ENCODE results near the gene SLX4IP.
A peak's percentile ranks its signal among the peaks of the same experiment; 100 is the strongest.
"Not testable (repeated sequence)": the region's sequence is repeated elsewhere in the genome, so short reads cannot be mapped to it uniquely, and the experiment has no call there.

SLX4IP gene

GRCh38 chr20:10580700-10581099 lies 145.6 kb downstream of the SLX4IP start:
- no peak for DNase-seq

DNA sequence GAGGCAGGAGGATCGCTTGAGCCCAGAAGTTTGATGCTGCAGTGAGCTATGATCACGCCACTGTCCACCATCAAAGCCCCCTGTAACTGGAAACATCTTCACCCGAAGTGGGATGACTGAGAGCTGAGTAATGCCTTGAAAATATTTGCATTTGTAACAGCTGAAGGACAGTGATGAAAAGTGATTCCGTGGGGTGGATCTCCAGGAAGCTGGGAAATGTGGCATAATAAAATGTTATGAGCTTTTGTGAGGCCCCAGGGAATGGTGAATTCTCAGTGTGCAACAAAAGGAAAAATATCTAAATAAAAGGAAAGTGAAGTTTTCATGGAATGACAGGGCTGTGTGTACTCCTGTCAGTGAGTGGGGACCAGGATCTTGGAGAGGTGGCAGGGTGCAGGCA lies 146.7 kb downstream of the SLX4IP start:
- DNase-seq = no peak

DNA sequence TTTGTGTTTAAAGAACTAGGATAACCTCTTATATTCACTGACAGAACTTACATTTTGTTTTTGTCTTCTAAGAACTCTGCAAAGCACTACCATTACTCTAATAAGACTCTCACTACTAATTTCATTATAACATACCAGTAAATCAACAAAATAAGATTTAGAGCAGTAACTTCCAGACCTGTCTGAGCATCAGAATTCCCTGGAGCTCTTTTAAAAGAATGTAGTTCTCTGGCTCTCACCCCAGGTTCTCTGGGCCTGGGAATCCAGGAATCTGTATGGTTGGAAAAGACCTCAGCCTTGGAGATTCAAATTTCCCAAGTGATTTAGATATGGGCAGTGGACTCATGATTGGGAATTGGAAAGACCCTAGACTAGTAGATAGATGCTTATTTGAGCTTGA lies 149.3 kb downstream of the SLX4IP start:
- no peak for DNase-seq

- no peak for DNase-seq
Observed at GRCh38 chr20:10585308-10585707, 150.2 kb downstream of the SLX4IP start.

DNA sequence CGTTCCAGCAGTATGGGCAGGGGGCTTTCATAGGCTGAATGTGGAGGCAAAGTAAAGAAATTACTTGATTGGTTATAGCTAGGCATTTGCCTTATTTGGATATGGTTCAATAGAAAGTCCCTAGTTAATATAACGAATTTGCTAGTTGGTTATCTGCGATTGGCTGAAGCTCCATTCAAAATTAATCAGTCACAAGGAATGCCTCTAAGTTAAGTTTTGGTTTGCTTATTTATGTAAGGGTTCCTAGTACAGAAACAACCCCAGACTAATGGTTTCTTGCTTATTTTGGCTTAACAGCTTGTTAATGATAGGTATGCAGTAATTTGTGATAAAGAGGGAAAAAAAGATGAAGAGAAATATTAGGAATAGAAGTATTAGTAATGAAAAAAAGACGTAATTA lies 151.2 kb downstream of the SLX4IP start:
- DNase-seq = no peak

DNA sequence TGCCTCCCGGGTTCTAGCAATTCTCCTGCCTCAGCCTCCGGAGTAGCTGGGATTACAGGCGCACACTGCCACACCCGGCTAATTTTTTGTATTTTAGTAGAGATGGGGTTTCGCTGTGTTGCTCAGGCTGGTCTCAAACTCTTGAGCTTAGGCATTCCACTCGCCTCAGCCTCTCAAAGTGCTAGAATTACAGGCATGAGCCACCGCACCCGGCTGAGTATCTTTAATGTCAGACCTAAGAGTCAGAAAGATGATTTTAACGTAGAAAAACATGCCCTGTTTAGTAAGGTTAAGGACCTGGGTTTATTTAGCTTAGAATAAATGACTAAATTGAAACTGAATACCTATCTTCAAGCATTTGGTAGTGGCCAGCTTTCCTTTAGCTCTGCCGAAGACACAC lies 155.3 kb downstream of the SLX4IP start:
- DNase-seq = not testable (repeated sequence)

DNA sequence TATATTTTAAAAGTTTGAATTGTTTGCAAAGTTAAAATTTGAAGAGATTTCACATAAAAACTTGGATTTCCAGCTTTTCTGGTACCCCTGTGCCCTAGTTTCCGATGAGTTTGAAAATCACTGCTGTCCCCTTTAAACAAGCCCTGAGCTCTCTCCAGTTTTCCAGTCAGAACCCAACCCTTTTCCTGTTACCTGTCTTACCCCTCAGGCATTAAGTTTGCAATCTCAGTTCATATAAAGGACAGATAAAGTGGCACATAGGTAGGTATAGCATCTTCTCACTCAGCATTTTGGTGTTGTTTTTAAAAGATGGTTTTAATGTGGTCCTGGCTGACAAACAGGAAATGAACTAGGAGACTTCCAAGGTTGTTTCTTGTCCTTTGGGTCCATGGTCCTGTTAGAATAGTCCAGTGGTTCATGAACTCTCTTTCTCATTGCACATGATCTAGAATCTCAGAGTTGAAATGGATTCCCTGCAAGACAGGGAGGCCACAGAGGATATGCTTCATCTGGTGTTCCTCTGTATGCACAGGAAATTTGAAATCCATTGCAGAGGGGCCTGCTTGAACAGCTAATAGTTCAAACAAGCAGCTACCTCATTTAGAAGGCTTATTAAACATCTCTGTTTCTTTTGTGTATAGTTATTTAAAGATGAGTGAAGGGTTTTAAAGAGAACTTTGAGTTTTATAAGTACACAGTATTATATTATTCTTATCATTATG lies 156.0 kb downstream of the SLX4IP start:
- no peak for DNase-seq

DNA sequence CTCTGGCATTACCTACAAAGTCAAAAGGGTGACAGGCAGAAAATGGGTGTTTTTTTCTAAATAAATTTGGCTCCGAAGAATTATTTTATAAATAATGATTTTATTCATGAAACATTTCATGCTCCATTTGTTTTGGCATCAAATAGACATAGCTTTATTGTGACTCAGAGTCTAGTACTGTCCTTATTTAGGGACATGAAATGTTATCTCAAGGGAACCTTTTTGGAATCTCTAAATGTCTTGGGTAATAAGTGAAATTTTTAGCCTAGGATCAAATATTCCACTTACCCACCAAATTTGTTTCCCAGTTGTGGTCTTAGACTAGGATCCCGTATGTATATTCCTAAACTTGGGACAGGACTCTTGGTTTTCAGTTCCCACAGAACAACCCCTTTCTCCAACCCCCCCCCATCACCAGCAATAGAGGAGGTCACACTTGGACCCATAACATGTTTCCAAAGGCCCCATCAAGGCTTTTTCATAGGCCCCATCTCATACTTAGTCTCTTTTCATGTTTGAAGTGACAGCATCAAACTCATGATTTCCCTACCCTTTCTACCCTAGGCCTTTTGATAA lies 156.9 kb downstream of the SLX4IP start:
- DNase-seq = no peak

DNA sequence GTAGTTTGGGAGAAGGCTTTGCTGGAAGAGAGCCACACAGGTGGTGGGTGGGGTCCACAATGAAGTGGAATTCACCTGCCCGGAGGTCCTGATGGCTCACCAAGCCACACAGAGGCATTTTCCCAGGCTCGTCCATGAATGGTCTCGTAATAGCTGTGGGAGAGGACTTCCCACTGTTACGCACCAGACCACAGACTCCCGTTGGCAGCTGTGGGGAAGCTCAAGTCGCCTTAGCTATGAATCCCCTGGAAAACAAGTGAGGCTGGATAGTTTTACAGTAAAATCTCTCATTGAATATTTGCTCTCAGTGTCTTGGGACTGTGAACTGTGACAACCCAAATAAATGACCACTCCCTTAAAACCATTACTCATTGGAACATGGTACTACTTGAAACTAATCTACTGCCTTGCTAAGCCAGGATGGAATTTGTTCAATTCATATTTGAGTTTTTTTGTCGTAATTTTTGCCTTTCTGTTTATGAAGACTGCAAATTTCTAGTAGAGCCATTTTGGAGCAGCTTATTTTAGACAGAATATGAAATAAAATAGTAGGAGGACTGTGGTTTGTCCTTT lies 159.3 kb downstream of the SLX4IP start:
- no peak for DNase-seq

GRCh38 chr20:10595266-10595665 lies 160.2 kb downstream of the SLX4IP start:
- no peak for DNase-seq

- no peak for DNase-seq
Observed at GRCh38 chr20:10595985-10596384, 160.9 kb downstream of the SLX4IP start.

GRCh38 chr20:10596710-10597121 lies 161.6 kb downstream of the SLX4IP start:
- DNase-seq = no peak

DNA sequence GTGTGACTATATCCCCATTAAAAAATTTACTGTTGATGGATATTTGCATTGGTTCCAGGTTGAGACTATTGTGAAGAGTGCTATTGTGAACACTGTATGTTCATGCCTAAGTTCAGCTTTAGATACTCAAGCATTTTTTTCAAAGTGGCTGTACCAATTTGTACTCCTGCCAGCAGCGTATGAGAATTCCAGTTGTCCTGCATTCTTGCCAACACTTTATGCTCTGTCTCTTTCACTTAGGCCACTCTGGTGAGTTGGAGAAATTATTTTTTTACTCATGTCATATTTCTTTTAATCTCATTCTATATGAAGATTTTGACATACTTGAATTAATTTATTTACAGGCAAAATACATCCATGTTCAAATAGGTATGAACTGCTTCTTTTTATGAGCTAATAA lies 162.5 kb downstream of the SLX4IP start:
- DNase-seq = no peak

DNA sequence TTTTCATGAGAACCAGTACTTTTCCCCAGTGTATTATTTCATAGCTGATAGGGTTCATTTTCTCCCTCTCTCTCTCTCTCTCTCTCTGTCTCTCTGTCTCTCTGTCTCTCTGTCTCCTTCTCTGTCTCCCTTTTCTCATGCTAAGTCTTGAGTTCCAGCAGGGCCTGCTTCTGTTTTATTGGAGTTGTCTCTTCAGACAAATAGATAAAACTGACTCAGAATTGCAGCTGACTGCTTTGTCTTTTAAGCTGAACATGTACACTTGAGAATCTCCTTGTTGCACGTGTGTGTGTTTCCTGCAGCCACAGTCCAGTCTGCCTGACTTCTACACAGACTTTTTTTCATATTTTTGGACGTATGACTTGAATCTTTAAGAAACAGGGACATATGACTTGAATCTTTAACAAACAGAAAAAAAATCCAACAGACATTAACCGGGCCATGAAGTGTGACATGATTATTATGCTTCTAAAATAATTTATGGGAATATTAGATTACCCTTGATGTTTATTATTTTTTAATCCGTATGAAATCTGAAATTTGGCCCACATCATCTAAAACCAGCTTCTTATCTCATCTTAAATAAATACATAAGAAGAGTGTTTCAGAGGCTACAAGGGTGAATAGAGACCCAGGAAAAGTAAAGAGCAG lies 167.2 kb downstream of the SLX4IP start:
- no peak for DNase-seq

- DNase-seq = peak; percentile 32 to 42
Observed at GRCh38 chr20:10603378-10603777, 168.3 kb downstream of the SLX4IP start.

GRCh38 chr20:10603971-10604864 lies 169.1 kb downstream of the SLX4IP start:
- no peak for DNase-seq

DNA sequence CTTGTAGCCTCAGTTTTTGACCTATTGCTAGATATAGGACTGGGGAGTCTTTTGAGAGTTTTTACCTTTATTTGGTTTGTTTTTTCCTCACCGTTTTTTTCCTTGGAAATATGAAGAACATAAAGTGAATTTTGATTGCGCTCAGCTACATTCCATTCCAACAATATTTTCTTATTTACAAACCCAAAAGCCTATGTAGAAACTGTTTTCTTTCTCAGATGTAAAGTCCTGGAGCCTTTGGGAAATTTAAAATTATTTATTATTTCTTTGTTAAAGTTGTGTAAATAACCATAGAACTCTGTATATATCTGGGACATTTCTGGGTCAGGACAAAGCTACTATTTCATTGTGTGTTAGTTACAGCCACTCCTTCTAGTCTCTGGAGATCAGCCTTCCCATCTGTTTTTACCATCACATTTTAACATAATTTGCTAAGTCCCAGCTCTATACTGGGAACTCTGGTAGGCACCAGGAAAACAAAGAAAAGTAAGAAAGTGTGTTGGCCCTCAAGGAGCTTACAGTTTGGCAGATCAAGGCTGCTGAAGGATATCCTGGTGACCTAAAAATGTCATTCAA lies 169.8 kb downstream of the SLX4IP start:
- no peak for DNase-seq

GRCh38 chr20:10605547-10606195 lies 170.6 kb downstream of the SLX4IP start:
- DNase-seq = no peak

DNA sequence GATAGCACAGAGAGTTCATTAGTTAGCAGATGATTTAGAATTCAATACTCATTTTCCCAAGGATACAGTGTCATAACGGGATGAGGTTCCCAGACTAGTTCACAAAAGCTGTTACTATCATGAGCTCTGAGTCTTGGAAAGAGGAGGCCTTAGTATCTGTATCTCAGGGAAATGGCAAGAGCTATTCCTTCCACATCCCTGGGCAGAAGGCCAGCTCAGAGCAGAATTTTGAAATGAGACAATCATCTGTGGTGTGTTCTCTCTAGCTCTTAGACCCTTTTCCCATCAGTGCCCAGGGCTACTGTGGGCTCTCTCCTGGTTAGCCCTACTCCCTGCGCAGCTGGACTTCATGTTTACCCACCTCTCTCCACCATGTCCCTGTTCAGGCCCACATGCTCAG lies 174.2 kb downstream of the SLX4IP start:
- no peak for DNase-seq

- no peak for DNase-seq
Observed at GRCh38 chr20:10609770-10610169, 174.7 kb downstream of the SLX4IP start.

DNA sequence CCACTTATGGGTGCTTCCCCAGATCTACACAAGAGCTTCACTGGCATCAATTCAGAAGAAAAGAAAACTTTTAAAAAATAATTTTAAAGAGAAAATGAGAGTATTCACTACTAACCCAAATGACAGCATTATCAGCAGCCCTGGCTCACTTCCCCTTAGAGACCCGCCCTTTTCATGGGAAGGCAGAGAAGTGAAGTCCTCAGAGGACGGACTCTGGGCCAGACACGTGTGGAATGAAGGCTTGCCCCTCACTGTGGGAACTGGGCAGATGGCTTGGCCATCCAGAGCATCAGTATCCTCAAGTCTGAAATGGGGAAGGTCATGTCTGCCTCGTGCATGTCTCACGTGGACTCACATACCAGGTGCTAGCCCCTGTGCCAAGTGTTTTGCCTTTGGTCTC lies 175.1 kb downstream of the SLX4IP start:
- no peak for DNase-seq

DNA sequence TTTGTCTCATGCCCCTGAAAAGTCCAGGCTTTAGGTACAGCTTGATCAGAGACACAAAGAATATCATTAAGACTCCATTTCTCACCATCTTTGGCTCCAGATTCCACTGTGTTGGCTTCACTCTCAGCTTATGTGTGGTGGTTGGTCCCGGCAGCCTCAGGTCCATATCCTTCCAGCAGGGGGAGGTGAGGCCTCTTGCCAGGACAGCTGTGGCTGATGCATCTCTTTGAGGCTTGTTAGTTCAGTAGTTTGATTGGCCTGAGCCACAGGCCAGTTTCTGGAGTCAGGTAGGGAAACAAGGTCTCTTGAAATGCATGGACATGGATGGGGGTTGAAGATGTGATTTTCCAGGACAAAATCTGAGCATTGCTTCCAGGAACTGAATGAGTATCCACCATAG lies 176.3 kb downstream of the SLX4IP start:
- DNase-seq = no peak

All from activated T-cell treated with anti-CD3 and anti-CD28 coated beads, Interleukin-2, amount 50 U/mL, for 48 hours (primary cell).